Tibial nerve (tissue), 3 donors: ENCODE data around the gene FYCO1.

Experiments
- POLR2A ChIP-seq, 2 donors: fragments of 450-650 bp; IDR thresholded peaks; one replicate each; pipeline ENCODE4 v1.6.1; 2017; ENCODE audit warnings: antibody characterized with exemption in 2 of 2, mild to moderate bottlenecking in 2 of 2, moderate library complexity in 2 of 2
- TF ChIP-seq, protein P1 (sequence below), 5 experiments: fragments of 200-600 bp in 3 of 5; fragments of 450-650 bp in 2 of 5; sonication (generic) in 3 of 5; IDR thresholded peaks; one replicate each; pipeline ENCODE4 v1.5.1; 2016 to 2019; ENCODE audit warnings: antibody characterized with exemption in 5 of 5, mild to moderate bottlenecking in 3 of 5, moderate library complexity in 2 of 5

- TF ChIP-seq, protein P1, sequence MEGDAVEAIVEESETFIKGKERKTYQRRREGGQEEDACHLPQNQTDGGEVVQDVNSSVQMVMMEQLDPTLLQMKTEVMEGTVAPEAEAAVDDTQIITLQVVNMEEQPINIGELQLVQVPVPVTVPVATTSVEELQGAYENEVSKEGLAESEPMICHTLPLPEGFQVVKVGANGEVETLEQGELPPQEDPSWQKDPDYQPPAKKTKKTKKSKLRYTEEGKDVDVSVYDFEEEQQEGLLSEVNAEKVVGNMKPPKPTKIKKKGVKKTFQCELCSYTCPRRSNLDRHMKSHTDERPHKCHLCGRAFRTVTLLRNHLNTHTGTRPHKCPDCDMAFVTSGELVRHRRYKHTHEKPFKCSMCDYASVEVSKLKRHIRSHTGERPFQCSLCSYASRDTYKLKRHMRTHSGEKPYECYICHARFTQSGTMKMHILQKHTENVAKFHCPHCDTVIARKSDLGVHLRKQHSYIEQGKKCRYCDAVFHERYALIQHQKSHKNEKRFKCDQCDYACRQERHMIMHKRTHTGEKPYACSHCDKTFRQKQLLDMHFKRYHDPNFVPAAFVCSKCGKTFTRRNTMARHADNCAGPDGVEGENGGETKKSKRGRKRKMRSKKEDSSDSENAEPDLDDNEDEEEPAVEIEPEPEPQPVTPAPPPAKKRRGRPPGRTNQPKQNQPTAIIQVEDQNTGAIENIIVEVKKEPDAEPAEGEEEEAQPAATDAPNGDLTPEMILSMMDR (IDR thresholded peaks at IDR 0.05) = no peak
- TF ChIP-seq POLR2A (IDR thresholded peaks at IDR 0.05) = no peak
Measured at GRCh38 chr3:45868213-45868612, 127.4 kb downstream of the FYCO1 start.
